OCI-LY7 (cell line): Measurements from ENCODE around the gene VASH2. TPM values are rescaled to one million over a fixed set of nuclear protein-coding genes. Genes with fewer than 3 reads are reported as not detected.

Experiments used
- BruUV-seq: library from RNA; stranded (reverse); fragments of 400-500 nt; replicated peaks from 2 replicates; lab custom pipeline; 2021; lab: Mats Ljungman, UMichigan
- CTCF ChIA-PET: fragments of 300-600 bp; sonication (Branson Sonifier 250); formaldehyde crosslinking; loops from one replicate; lab custom pipeline; 2022; ENCODE audit warnings: antibody characterized with exemption; ENCODE audit not compliant: unreplicated experiment; lab: Charles Lee
- POLR2A ChIA-PET: fragments of 300-600 bp; sonication (Branson Sonifier 250); formaldehyde crosslinking; loops from one replicate; lab custom pipeline; 2022; ENCODE audit warnings: antibody characterized with exemption; lab: Charles Lee
- DNase-seq: peaks from one replicate; pipeline ENCODE4 v3.0.0-alpha.2; 2015; ENCODE audit warnings: low spot score
- H2AFZ ChIP-seq: fragments of 200-600 bp; sonication (generic), shearing (Covaris generic); 2 replicates; pipeline ENCODE4 v1.6.1; 2014; ENCODE audit warnings: mild to moderate bottlenecking, antibody characterized with exemption, low read length, moderate library complexity
- H3K27ac ChIP-seq: fragments of 200-600 bp; sonication (generic); 2 replicates; pipeline ENCODE4 v1.5.1; 2014; ENCODE audit warnings: mixed run types, low read depth, mild to moderate bottlenecking, moderate library complexity, low read length, inconsistent platforms; ENCODE audit not compliant: poor library complexity, severe bottlenecking
- H3K36me3 ChIP-seq: fragments of 200-600 bp; sonication (generic); 2 replicates; pipeline ENCODE4 v1.6.1; 2014; ENCODE audit warnings: mild to moderate bottlenecking, antibody characterized with exemption, low read length, moderate library complexity, mixed read lengths; ENCODE audit not compliant: insufficient read depth
- H3K4me1 ChIP-seq: fragments of 200-600 bp; sonication (generic); 2 replicates; pipeline ENCODE4 v1.5.1; 2014; ENCODE audit warnings: mild to moderate bottlenecking, low read length; ENCODE audit not compliant: insufficient read depth, poor library complexity, severe bottlenecking
- H3K4me2 ChIP-seq: fragments of 200-600 bp; sonication (generic); 2 replicates; pipeline ENCODE4 v1.6.1; 2014; ENCODE audit warnings: mild to moderate bottlenecking, low read length
- H3K4me3 ChIP-seq: fragments of 200-600 bp; sonication (generic); 2 replicates; pipeline ENCODE4 v1.5.1; 2014; ENCODE audit warnings: mild to moderate bottlenecking, low read depth, low read length; ENCODE audit not compliant: poor library complexity, severe bottlenecking
- H3K79me2 ChIP-seq: fragments of 200-600 bp; sonication (generic); 2 replicates; pipeline ENCODE4 v1.6.1; 2016; ENCODE audit warnings: low read depth, mild to moderate bottlenecking, low read length, moderate library complexity, mixed read lengths; ENCODE audit not compliant: insufficient read depth
- H3K9me2 ChIP-seq: fragments of 200-600 bp; sonication (generic); 2 replicates; pipeline ENCODE4 v1.6.1; 2016; ENCODE audit warnings: mild to moderate bottlenecking, low read length, mixed read lengths; ENCODE audit not compliant: insufficient read depth
- H3K9me3 ChIP-seq: fragments of 200-600 bp; sonication (generic); 2 replicates; pipeline ENCODE4 v1.6.1; 2014; ENCODE audit warnings: mild to moderate bottlenecking, mixed run types, low read length, mixed read lengths
- H4K20me1 ChIP-seq: fragments of 200-600 bp; sonication (generic); 2 replicates; pipeline ENCODE4 v1.6.1; 2014; ENCODE audit warnings: mild to moderate bottlenecking, antibody characterized with exemption, low read length, moderate library complexity, mixed read lengths; ENCODE audit not compliant: insufficient read depth
- CTCF ChIP-seq: fragments of 200-600 bp; sonication (generic); conservative IDR thresholded peaks from 2 replicates; pipeline ENCODE4 v1.5.1; 2014; ENCODE audit warnings: mild to moderate bottlenecking, antibody characterized with exemption, low read length, moderate library complexity, mixed read lengths
- EZH2phosphoT487 ChIP-seq: fragments of 200-600 bp; sonication (generic); IDR thresholded peaks from 2 replicates; pipeline ENCODE4 v1.6.1; 2018; ENCODE audit warnings: low read depth, borderline replicate concordance, mild to moderate bottlenecking, mixed run types, antibody characterized with exemption, low read length, moderate library complexity, mixed read lengths
- intact Hi-C: fragments of 100-400 bp; cut with micrococcal nuclease; formaldehyde crosslinking; loops from one replicate; pipeline ENCODE4 v1.10.0; 2022; ENCODE audit not compliant: unreplicated experiment
- total RNA-seq, 2 experiments: library from RNA; depleted of rRNA in 1 of 2; stranded (reverse); fragments of >200 nt in 1 of 2; shearing (Covaris generic) in 1 of 2; gene quantifications; 2 replicates each; pipeline ENCODE4 v1.2.3, GENCODE V29; 2014 to 2022

The VASH2 gene
- total RNA-seq, 2 experiments from 2014 or later: 7.3 to 7.4 TPM

DNA sequence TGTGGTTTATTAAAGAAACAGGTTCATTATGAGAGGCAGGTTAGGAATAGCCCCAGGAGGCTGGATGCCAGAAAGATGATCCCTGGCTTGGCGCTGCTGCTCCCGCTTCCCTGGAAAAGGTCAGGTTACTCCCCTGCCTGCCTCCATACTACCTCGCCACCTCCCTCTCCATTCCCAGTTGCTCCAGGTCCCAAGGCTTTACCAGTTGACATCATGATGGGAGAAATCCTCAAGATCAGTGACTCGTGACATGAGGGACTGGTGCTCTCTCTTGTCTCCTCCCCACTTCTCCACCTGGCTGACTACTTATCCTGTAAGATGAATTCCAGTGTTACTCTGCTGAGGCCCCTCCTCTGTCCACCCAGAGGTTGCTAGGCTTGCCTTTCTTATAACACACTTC lies 19.7 kb downstream of the VASH2 start:
- POLR2A ChIA-PET: no interaction called here

GRCh38 chr1:212971312-212971711 lies 21.0 kb downstream of the VASH2 start:
- H4K20me1 ChIP-seq: no peaks in the 10 kb centered on the region
- H3K36me3 ChIP-seq: no peaks in the 10 kb centered on the region
- no peaks in the 10 kb centered on the region for H3K79me2 ChIP-seq
- no peaks in the 10 kb centered on the region for H3K9me3 ChIP-seq
- no peak for DNase-seq
- H3K4me1 ChIP-seq: peaks cover 12% of the 10 kb centered on the region
- no peak for TF ChIP-seq CTCF
- TF ChIP-seq EZH2phosphoT487: no peak
- no TSS peak for BruUV-seq
- no peak overlapping the region for H3K4me2 ChIP-seq
- CTCF ChIA-PET: no interaction called here
- no peak overlapping the region for H3K27ac ChIP-seq
- H3K9me2 ChIP-seq: no peaks in the 10 kb centered on the region
- POLR2A ChIA-PET: no interaction called here
- no peak overlapping the region for H3K4me3 ChIP-seq
- intact Hi-C loops: no loop called here
- H2AFZ ChIP-seq: no peak overlapping the region

More for the DNA sequence above, 19.7 kb downstream of the VASH2 start:
- Histone ChIP-seq H3K9me3 (no peaks in the 10 kb centered on the region), H3K27ac (no peak overlapping the region), H3K4me2 (no peak overlapping the region), H3K36me3 (no peaks in the 10 kb centered on the region), H3K9me2 (no peaks in the 10 kb centered on the region), H3K79me2 (no peaks in the 10 kb centered on the region), H4K20me1 (no peaks in the 10 kb centered on the region), H3K4me3 (no peak overlapping the region), H2AFZ (no peak overlapping the region), H3K4me1 (peaks cover 12% of the 10 kb centered on the region)
- BruUV-seq: no TSS peak
- no peak for DNase-seq
- no peak for TF ChIP-seq CTCF
- no peak for TF ChIP-seq EZH2phosphoT487
- CTCF ChIA-PET: no interaction called here
- intact Hi-C loops: no loop called here

GRCh38 chr1:212973426-212973825 lies 23.1 kb downstream of the VASH2 start:
- intact Hi-C loops: no loop called here
- no peaks in the 10 kb centered on the region for H3K36me3 ChIP-seq
- no TSS peak for BruUV-seq
- H3K9me3 ChIP-seq: no peaks in the 10 kb centered on the region
- H3K79me2 ChIP-seq: no peaks in the 10 kb centered on the region
- H2AFZ ChIP-seq: no peak overlapping the region
- no peak for DNase-seq
- no peak for TF ChIP-seq EZH2phosphoT487
- no peak for TF ChIP-seq CTCF
- no peaks in the 10 kb centered on the region for H4K20me1 ChIP-seq
- ChIA-PET CTCF (no interaction called here), POLR2A (interaction anchor here (0.7 kb wide), 1 partner anchor 11 kb away, joined by 3 read pairs; no protein-coding TSS in a partner anchor)
- H3K4me1 ChIP-seq: peaks cover 6% of the 10 kb centered on the region
- H3K4me3 ChIP-seq: no peak overlapping the region
- H3K9me2 ChIP-seq: no peaks in the 10 kb centered on the region
- H3K4me2 ChIP-seq: no peak overlapping the region
- no peak overlapping the region for H3K27ac ChIP-seq
